Neutrophil (primary cell): Measurements from ENCODE around the gene ATAD3C.
"Not testable (repeated sequence)": the region's sequence is repeated elsewhere in the genome, so short reads cannot be mapped to it uniquely, and the experiment has no call there.

Experiments used
- H3K27ac ChIP-seq: fragments of 200-600 bp; sonication (generic); 2 replicates; pipeline ENCODE4 v1.5.1; 2016; ENCODE audit warnings: mild to moderate bottlenecking, moderate library complexity
- H3K27me3 ChIP-seq: fragments of 200-600 bp; sonication (generic); 2 replicates; pipeline ENCODE4 v1.6.0; 2016; ENCODE audit warnings: mild to moderate bottlenecking
- H3K36me3 ChIP-seq: fragments of 200-600 bp; sonication (generic); 2 replicates; pipeline ENCODE4 v1.5.1; 2017
- H3K4me1 ChIP-seq, 2 experiments: fragments of 200-600 bp in 1 of 2; sonication (generic) in 1 of 2; 1 replicate in 1 of 2; 2 replicates in 1 of 2; pipeline versions ENCODE4 v1.5.1 to v1.6.1; 2013 to 2016; ENCODE audit warnings: low read depth in 1 of 2, low read length in 1 of 2, mild to moderate bottlenecking in 1 of 2, moderate library complexity in 1 of 2; ENCODE audit not compliant: control insufficient read depth in 1 of 2, insufficient read depth in 1 of 2
- H3K4me3 ChIP-seq, 2 experiments: fragments of 200-600 bp in 1 of 2; sonication (generic) in 1 of 2; 1 replicate in 1 of 2; 2 replicates in 1 of 2; pipeline ENCODE4 v1.5.1; 2013 to 2016; ENCODE audit warnings: low read depth in 1 of 2, low read length in 1 of 2, mild to moderate bottlenecking in 1 of 2, moderate library complexity in 1 of 2
- H3K9me3 ChIP-seq: fragments of 200-600 bp; sonication (generic); 2 replicates; pipeline ENCODE4 v1.5.1; 2016
- TF ChIP-seq, protein P1 (sequence below): fragments of 200-600 bp; sonication (generic); IDR thresholded peaks from 2 replicates; pipeline ENCODE4 v1.5.1; 2016; ENCODE audit warnings: antibody characterized with exemption

Gene ATAD3C

DNA sequence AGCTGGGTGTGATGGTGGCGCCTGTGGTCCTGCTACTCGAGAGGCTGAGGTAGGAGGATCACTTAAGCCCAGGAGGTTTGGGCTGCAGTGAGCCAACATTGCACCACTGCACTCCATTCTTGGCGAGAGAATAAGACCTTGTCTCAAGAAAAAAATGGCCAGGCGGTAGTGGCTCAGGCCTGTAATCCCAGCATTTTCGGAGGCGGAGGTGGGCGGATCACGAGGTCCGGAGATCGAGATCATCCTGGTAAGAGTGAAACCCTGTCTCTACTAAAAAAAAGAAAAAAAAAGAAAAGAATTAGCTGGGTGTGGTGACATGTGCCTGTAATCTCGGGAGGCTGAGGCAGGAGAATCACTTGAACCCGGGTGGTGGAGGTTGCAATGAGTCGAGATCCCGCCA, 33.4 kb downstream of the ATAD3C start:
- no peaks in the 10 kb centered on the region for H3K4me1 ChIP-seq
- H3K36me3 ChIP-seq, result peaks cover 54% of the 10 kb centered on the region
- no peaks in the 10 kb centered on the region for H3K27me3 ChIP-seq
- TF ChIP-seq, protein P1, sequence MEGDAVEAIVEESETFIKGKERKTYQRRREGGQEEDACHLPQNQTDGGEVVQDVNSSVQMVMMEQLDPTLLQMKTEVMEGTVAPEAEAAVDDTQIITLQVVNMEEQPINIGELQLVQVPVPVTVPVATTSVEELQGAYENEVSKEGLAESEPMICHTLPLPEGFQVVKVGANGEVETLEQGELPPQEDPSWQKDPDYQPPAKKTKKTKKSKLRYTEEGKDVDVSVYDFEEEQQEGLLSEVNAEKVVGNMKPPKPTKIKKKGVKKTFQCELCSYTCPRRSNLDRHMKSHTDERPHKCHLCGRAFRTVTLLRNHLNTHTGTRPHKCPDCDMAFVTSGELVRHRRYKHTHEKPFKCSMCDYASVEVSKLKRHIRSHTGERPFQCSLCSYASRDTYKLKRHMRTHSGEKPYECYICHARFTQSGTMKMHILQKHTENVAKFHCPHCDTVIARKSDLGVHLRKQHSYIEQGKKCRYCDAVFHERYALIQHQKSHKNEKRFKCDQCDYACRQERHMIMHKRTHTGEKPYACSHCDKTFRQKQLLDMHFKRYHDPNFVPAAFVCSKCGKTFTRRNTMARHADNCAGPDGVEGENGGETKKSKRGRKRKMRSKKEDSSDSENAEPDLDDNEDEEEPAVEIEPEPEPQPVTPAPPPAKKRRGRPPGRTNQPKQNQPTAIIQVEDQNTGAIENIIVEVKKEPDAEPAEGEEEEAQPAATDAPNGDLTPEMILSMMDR, result no peak
- H3K9me3 ChIP-seq, result no peaks in the 10 kb centered on the region
- H3K27ac ChIP-seq, result no peak overlapping the region
- no peak overlapping the region for H3K4me3 ChIP-seq

DNA sequence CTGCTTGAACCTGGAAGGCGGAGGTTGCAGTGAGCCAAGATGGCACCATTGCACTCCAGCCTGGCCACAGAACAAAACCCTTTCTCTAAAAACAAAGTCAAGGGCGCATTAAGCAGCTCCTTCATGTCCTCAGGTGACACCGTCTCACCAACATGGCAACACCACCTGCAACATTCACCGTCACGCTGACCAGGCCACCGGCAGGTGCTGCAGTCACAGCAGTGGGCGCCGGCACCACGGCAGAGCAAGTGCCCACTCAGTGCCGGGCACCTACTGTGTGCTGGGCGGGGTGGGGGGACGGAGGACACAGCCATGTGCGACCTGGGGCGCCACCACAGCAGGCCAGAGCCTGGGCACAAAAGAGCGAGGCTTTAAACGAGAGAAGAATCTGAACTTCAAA, 34.2 kb downstream of the ATAD3C start:
- H3K27me3 ChIP-seq, result no peaks in the 10 kb centered on the region
- no peak overlapping the region for H3K4me3 ChIP-seq
- TF ChIP-seq, protein P1, result no peak
- peaks cover 56% of the 10 kb centered on the region for H3K36me3 ChIP-seq
- H3K9me3 ChIP-seq, result no peaks in the 10 kb centered on the region
- H3K4me1 ChIP-seq, result no peaks in the 10 kb centered on the region
- no peak overlapping the region for H3K27ac ChIP-seq

DNA sequence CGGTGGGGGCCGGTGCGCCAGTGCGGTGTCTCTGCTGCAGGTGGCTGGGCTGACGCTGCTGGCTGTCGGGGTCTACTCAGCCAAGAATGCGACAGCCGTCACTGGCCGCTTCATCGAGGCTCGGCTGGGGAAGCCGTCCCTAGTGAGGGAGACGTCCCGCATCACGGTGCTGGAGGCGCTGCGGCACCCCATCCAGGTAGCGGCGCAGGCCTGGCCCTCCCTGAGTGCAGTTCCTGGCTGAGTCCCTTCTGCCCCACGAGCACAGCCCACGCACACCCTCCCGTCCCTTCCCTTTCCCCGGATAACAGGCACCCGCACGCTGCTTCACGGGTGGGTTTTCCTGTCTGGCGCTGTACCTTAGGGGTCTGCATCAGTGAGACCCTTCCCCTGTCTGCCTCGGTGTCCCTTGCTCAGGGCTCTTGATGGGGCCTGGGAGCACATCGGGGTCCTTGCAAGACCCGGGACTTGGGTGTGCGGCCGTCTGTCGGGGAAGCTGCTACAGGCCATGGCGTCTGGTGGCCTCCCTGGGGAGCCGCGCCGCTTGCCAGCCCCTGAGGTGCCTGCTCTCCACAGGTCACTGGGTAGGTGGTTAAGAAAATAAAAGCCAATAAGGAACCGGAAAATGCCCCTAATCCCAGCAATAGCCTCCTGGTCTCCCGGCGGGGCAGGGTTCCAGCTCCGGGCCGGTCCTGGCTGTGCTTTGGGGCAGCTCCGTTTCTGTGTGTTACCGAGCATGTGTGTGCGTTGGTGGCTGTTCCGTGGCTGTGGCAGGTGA, 35.7 kb downstream of the ATAD3C start:
- not testable (repeated sequence) for H3K9me3 ChIP-seq, H3K4me1 ChIP-seq, H3K4me3 ChIP-seq, H3K27ac ChIP-seq, H3K27me3 ChIP-seq
- H3K36me3 ChIP-seq, result peaks cover 62% of the 10 kb centered on the region

DNA sequence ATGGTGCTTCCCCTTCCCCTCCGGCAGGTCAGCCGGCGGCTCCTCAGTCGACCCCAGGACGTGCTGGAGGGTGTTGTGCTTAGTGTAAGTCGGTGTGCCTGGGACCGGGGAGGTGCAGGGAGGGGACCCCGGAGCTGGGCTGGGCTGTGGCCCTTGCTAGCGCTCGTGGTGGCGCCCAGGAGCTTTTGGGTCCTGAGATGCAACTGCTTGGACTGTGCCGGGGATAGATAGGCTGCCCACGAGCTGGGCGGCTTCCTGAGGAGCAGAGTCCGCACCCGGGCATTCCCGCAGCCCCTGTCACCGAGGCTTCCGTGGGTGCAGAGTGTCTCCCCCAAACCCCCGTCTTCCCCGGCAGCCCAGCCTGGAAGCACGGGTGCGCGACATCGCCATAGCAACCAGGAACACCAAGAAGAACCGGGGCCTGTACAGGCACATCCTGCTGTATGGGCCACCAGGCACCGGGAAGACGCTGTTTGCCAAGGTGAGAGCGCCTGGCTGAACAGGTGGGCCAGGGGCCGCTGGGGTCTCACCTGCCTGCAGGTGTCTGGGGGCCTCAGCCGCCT, 36.3 kb downstream of the ATAD3C start:
- not testable (repeated sequence) for H3K27ac ChIP-seq, H3K27me3 ChIP-seq, H3K9me3 ChIP-seq, H3K4me1 ChIP-seq, H3K4me3 ChIP-seq
- peaks cover 68% of the 10 kb centered on the region for H3K36me3 ChIP-seq

DNA sequence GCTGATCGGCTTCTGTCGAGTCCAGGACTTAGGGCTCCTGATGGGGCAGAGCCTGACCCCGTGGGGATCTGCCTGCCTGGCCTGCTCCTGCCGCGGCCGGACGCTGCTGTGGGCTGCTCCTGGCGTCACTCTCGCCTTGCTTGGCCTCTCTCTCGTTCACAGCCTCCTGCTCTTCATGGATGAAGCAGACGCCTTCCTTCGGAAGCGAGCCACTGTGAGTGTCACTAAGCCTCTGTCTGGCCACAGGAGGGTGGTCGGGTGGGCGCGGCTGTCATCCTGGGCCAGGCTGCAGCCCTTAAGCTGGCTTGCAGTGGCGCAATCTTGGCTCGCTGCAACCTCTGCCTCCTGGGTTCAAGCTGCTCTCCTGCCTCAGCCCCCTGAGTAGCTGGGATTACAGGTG, 38.2 kb downstream of the ATAD3C start:
- H3K27me3 ChIP-seq, result no peaks in the 10 kb centered on the region
- no peaks in the 10 kb centered on the region for H3K9me3 ChIP-seq
- peaks cover 65% of the 10 kb centered on the region for H3K36me3 ChIP-seq
- TF ChIP-seq, protein P1, result no peak
- H3K27ac ChIP-seq, result no peak overlapping the region
- H3K4me1 ChIP-seq, result no peaks in the 10 kb centered on the region
- no peak overlapping the region for H3K4me3 ChIP-seq

DNA sequence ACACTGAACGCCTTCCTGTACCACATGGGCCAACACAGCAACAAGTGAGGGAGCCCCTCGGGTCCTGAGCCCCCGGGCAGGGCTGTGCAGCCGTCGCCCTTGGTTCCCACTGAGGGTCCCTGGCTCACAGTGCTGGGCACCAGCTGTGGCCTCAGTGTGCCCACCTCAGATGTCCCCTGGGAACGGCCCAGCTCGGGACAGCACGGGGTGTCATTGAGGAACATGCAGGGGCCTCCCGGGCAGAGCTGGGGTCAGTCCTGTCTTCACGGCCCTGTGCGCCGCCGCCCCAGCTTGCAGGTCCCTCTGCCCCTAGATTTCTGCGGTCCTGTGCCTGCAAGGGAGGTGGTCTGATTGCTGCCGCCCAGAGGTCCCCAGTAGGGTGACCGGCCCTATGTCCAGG, 39.7 kb downstream of the ATAD3C start:
- peaks cover 53% of the 10 kb centered on the region for H3K36me3 ChIP-seq
- no peaks in the 10 kb centered on the region for H3K4me1 ChIP-seq
- no peak overlapping the region for H3K4me3 ChIP-seq
- TF ChIP-seq, protein P1, result no peak
- no peak overlapping the region for H3K27ac ChIP-seq
- H3K9me3 ChIP-seq, result no peaks in the 10 kb centered on the region
- H3K27me3 ChIP-seq, result no peaks in the 10 kb centered on the region
